ENCODE data around the gene CNR1. TPM values are rescaled to one million over a fixed set of nuclear protein-coding genes. Genes with fewer than 3 reads are reported as not detected.

CNR1 gene
- total RNA-seq, 2 experiments from 2014 or later = not detected

DNA sequence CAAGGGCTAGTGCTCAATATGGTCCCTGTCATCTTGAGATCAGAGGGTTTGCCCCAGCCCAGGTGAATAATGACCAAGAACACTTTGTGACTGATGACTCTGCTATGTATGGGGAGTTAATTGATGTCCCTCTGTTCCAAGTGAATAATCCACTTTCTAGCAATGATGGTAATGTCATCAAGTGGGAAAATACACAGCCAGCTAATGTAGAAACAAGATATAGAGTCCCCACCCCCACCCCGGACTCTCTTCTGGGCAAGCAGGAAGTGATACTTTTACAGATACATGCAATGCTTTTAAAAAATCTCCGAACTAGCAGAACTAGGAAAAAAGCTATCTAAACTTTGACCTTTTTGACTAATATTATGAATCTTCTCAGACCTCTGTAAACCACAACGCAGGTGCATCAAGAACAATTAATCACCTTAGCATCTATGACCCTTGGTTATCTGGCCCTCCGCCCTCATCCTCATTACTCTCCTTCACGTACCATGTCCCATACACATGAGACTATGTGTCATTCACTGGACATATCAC is 30.5 kb downstream of the CNR1 start:
- ChIA-PET CTCF (no interaction called here), POLR2A (no interaction called here)
- H3K4me1 Mint-ChIP-seq = no peaks in the 10 kb centered on the region
- H3K4me3 Mint-ChIP-seq = no peak overlapping the region
- H3K9me3 Mint-ChIP-seq = no peaks in the 10 kb centered on the region
- H3K36me3 Mint-ChIP-seq (ENCODE audit: low read depth) = no peaks in the 10 kb centered on the region
- DNase-seq = no peak
- H3K27ac Mint-ChIP-seq = no peak overlapping the region
- peaks cover 4% of the 10 kb centered on the region for H3K27me3 Mint-ChIP-seq

DNA sequence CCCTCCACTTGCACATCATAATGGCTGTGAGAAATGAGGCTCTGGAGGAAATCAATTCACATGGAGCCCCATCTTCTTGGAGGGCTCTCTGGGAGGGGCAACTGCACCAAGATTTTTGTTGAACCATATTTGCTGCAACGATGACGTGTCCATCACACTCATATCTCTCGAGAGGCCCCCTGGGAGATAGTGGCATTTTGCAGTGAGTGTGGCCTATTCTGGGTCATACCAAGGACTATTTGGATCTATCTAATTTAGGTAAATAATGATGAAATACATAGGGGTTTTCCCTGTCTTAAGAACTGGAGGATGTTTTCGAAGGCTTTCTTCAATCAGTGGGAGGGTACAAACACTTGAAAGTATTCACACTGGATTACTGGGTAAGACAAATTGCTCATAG is 31.6 kb downstream of the CNR1 start:
- Mint-ChIP-seq H3K27ac (no peak overlapping the region), H3K4me3 (no peak overlapping the region), H3K36me3 (ENCODE audit: low read depth) (no peaks in the 10 kb centered on the region), H3K27me3 (peaks cover 7% of the 10 kb centered on the region), H3K4me1 (no peaks in the 10 kb centered on the region), H3K9me3 (no peaks in the 10 kb centered on the region)
- CTCF ChIA-PET = no interaction called here
- POLR2A ChIA-PET = no interaction called here
- DNase-seq = no peak

DNA sequence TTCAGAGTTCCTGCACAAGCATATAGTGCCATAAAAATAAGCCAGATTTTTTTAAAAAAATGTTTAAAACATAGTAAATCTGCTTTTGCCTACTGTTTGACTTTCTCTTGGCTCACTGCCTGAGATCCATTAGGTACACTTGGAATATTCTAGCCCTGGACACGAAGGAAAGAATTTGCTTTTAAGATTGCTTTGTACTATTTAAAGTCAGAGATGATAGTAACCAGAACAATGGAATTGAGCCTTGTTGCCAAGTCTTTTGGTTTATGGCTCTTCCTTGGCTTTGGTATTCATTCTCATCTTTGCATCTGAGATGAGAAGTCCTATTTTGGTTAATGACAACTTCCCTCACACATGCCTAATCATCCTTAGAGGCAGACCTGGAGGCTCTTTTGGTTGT is 32.4 kb downstream of the CNR1 start:
- DNase-seq = no peak
- ChIA-PET CTCF (no interaction called here), POLR2A (no interaction called here)
- Mint-ChIP-seq H3K4me1 (no peaks in the 10 kb centered on the region), H3K4me3 (no peak overlapping the region), H3K36me3 (ENCODE audit: low read depth) (no peaks in the 10 kb centered on the region), H3K27me3 (peaks cover 7% of the 10 kb centered on the region), H3K9me3 (no peaks in the 10 kb centered on the region), H3K27ac (no peak overlapping the region)

DNA sequence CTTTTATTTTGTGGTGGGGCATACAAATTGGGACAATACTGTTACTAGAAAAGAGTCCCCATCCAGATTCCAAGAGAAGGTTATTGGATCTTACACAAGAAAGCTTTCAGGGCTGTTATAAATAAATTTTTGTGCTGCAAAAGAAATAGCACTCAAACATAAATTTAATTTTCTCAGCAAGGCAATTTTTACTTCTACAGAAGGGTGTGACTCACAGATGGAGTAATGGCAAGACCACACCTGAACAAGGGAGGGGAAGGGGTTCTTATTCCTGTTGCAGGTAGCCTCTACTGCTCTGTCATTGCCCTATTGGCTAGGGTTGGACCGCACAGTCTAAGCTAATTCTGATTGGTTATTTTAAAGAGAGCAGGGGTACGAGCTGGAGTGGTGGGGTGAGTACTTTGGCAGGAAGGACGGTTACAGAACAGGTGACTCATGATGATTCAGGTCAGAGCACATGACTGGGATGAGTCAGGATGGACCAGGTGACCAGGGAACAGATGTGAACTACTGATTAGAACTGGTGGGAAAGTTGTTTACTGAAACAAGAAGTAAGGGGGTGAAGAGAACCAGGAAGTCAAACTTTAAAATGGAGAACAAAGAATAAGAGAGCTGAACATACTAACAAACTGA is 41.1 kb downstream of the CNR1 start:
- ChIA-PET CTCF (no interaction called here), POLR2A (no interaction called here)
- no peak overlapping the region for H3K4me3 Mint-ChIP-seq
- H3K9me3 Mint-ChIP-seq = peaks cover 10% of the 10 kb centered on the region
- no peaks in the 10 kb centered on the region for H3K36me3 Mint-ChIP-seq (ENCODE audit: low read depth)
- H3K27me3 Mint-ChIP-seq = peaks cover 3% of the 10 kb centered on the region
- no peaks in the 10 kb centered on the region for H3K4me1 Mint-ChIP-seq
- DNase-seq = no peak
- H3K27ac Mint-ChIP-seq = no peak overlapping the region

DNA sequence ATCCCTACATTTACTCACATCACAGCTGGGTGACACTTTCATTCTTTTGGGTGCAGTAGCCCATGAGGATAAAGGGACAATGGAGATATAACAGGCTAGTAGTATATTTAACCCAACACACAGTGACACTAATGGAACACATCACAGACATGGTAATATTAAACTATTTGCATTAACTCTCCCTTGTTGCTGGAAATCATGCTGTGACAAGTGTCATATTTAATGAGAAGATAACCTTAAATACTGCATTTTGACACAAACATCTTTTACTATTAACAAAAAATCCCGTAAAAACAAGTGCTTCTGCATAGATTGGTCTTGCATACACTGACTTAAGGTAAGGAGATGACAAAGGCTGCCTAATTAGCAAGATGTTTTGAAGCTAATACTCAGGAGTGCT is 45.5 kb downstream of the CNR1 start:
- no peaks in the 10 kb centered on the region for H3K27me3 Mint-ChIP-seq
- no peak for DNase-seq
- H3K27ac Mint-ChIP-seq = no peak overlapping the region
- CTCF ChIA-PET = no interaction called here
- peaks cover 6% of the 10 kb centered on the region for H3K9me3 Mint-ChIP-seq
- POLR2A ChIA-PET = no interaction called here
- no peak overlapping the region for H3K4me3 Mint-ChIP-seq
- no peaks in the 10 kb centered on the region for H3K36me3 Mint-ChIP-seq (ENCODE audit: low read depth)
- no peaks in the 10 kb centered on the region for H3K4me1 Mint-ChIP-seq

DNA sequence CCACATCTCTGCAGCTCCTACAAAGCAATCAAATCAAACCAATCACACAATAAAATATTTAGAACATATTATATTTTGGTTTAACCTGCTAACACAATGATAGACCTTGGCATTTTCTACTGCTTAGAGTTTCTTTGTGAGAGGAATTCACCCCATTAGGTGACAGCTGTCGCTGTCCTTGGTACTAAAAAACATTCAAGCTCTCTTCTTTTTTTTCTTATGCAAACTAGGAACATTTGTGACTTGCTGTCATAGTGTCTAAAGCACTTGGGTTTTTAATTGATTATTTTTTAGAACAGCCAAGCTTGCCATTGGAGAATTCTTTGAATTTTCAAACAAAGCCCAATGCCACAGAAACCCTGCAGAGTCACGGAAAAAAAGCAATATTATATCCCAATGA is 46.4 kb downstream of the CNR1 start:
- Mint-ChIP-seq H3K27ac (no peak overlapping the region), H3K9me3 (no peaks in the 10 kb centered on the region), H3K36me3 (ENCODE audit: low read depth) (no peaks in the 10 kb centered on the region), H3K4me3 (no peak overlapping the region), H3K27me3 (no peaks in the 10 kb centered on the region), H3K4me1 (no peaks in the 10 kb centered on the region)
- POLR2A ChIA-PET = no interaction called here
- no peak for DNase-seq
- CTCF ChIA-PET = no interaction called here

DNA sequence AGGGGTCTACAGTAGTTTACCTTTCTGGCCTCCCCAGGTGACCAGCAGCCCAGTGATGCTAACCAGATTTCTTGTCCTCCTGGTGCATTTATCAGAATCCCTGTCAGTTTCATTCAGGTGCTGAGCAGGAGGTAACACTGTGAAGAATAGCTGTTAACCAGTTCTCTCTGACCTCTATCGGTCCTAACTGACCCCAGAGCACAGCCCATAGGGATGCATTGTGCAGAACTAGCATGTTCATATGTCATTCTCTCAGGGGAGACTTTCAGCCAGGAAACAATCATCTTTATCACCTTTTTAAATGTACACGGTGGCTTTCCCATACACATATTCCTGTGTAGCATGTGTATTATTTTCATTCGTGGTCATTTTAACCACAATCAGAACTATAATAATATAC is 49.9 kb downstream of the CNR1 start:
- Mint-ChIP-seq H3K27ac (no peak overlapping the region), H3K9me3 (no peaks in the 10 kb centered on the region), H3K4me1 (no peaks in the 10 kb centered on the region), H3K4me3 (no peak overlapping the region), H3K36me3 (ENCODE audit: low read depth) (no peaks in the 10 kb centered on the region), H3K27me3 (no peaks in the 10 kb centered on the region)
- DNase-seq = no peak
- CTCF ChIA-PET = no interaction called here
- POLR2A ChIA-PET = no interaction called here

DNA sequence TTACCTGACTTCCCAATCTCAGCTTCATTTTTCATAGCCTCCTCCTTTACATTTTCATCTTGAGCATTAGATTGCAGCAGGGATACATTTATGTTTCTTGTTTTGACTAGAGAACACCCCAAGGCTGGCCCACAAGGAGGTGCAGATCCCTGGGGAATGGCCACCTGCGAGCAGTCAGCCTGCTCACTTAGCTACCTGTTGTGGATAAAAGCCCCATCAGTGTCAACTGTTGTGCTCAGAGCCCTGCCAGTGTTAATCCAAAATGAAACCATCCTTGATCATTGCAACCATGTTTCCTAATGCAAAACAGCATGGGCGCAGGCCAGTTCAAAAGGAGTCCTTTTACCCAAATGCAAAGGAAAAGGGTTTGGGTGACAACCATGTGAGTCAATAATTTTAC is 50.8 kb downstream of the CNR1 start:
- Mint-ChIP-seq H3K27me3 (no peaks in the 10 kb centered on the region), H3K4me1 (no peaks in the 10 kb centered on the region), H3K9me3 (no peaks in the 10 kb centered on the region), H3K4me3 (no peak overlapping the region), H3K27ac (no peak overlapping the region), H3K36me3 (ENCODE audit: low read depth) (no peaks in the 10 kb centered on the region)
- CTCF ChIA-PET = no interaction called here
- POLR2A ChIA-PET = no interaction called here
- DNase-seq = no peak

DNA sequence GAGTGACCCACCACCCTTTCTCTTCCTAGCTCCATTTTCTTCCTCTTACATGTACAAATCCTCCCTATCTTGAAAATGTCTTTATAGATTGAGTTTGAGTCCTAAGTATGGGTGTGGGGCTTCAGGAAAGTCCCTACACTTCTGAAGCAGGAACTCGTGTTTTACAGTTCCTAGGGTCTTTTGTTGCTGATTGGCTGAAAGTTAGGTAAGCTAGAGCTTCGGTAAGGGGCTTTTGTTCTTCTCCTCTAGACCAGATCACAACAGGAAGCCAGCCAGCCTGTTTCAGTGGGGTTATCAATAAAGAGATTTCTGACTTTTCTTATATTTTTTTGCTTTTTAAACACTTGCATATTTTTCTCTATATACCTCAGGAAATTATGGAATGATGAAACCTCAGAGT is 51.3 kb downstream of the CNR1 start:
- Mint-ChIP-seq H3K4me3 (no peak overlapping the region), H3K9me3 (no peaks in the 10 kb centered on the region), H3K27me3 (no peaks in the 10 kb centered on the region), H3K4me1 (no peaks in the 10 kb centered on the region), H3K27ac (no peak overlapping the region), H3K36me3 (ENCODE audit: low read depth) (no peaks in the 10 kb centered on the region)
- ChIA-PET POLR2A (no interaction called here), CTCF (no interaction called here)
- DNase-seq = no peak

DNA sequence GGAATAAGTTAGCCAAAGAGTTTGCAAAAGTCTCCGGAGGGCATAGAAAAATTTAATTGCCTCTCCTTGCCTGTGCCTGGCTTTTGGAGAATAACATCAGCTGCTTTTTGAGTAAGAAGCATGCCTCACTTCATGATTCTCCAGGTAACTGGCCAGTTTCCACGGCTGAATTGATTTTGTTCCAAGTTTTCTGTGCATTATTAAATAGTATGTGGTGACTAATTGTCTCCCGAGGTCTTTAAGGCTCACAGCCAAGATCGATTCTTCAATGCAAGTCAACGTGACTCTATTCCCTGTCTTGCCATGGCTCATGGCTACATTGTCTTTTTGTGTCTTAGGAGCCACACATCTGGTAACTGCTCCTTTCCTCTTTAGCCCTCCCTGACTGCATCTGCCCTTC is 54.2 kb downstream of the CNR1 start:
- H3K36me3 Mint-ChIP-seq (ENCODE audit: low read depth) = no peaks in the 10 kb centered on the region
- no peak overlapping the region for H3K27ac Mint-ChIP-seq
- H3K4me1 Mint-ChIP-seq = no peaks in the 10 kb centered on the region
- ChIA-PET CTCF (no interaction called here), POLR2A (no interaction called here)
- no peak for DNase-seq
- H3K4me3 Mint-ChIP-seq = no peak overlapping the region
- no peaks in the 10 kb centered on the region for H3K27me3 Mint-ChIP-seq
- no peaks in the 10 kb centered on the region for H3K9me3 Mint-ChIP-seq

DNA sequence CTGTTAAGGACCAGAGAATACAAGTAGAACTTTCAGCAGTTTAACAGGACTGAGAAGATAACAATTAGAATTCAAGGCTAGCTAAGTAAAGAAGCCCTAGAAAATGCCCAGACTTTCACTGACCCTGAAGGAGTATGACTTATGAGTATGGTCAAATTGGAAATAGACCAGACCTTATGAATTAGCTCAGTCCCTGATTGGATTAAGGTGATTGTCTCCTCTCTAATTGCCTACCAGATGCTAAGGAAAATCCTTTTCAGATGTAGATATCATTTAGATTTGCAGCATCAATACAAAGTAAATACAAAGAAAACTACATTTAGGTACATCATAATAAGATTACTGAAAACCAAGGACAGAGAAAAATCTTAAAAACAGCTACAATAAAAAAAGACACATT is 58.9 kb downstream of the CNR1 start:
- ChIA-PET POLR2A (no interaction called here), CTCF (no interaction called here)
- no peak for DNase-seq
- Mint-ChIP-seq H3K27ac (no peak overlapping the region), H3K4me1 (no peaks in the 10 kb centered on the region), H3K4me3 (no peak overlapping the region), H3K9me3 (no peaks in the 10 kb centered on the region), H3K27me3 (no peaks in the 10 kb centered on the region), H3K36me3 (ENCODE audit: low read depth) (no peaks in the 10 kb centered on the region)

DNA sequence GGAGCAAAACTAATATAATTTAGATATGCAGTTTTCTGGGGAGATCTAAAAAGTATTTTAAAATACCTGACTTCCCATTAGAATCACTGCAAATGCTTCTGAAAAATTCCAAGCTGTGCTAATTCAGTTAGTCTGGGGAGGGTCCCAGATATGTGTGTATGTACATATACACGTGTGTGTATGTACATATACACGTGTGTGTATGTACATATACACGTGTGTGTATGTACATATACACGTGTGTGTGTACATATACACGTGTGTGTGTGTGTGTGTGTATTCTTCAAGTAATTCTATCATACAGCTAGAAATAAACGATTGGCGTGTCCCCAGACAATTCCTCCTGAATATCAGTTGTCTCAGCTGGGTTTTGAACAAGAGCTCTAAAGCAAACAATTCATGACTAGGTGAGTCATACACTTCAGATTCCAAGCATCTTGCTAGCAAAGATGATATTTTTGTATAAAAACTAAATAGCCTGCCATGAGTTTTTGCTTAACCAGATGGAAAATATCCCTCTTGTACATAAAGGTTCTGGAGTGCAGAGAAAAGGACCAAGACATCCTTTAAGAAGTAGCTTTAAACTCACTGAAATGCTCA is 60.3 kb downstream of the CNR1 start:
- ChIA-PET CTCF (no interaction called here), POLR2A (no interaction called here)
- no peak overlapping the region for H3K27ac Mint-ChIP-seq
- no peak for DNase-seq
- H3K9me3 Mint-ChIP-seq = no peaks in the 10 kb centered on the region
- no peaks in the 10 kb centered on the region for H3K4me1 Mint-ChIP-seq
- H3K27me3 Mint-ChIP-seq = no peaks in the 10 kb centered on the region
- H3K36me3 Mint-ChIP-seq (ENCODE audit: low read depth) = no peaks in the 10 kb centered on the region
- no peak overlapping the region for H3K4me3 Mint-ChIP-seq
